ENCODE data around the gene ULBP2. TPM values are rescaled to one million over a fixed set of nuclear protein-coding genes. Genes with fewer than 3 reads are reported as not detected.

Gene ULBP2
- total and polyA plus RNA-seq, 2 of the 8 experiments (the other 6 are each of a cell fraction or from before 2014, with no cell fraction given), result 0.05 TPM; not detected in 1

- no peak overlapping the region for H3K18ac ChIP-seq (ENCODE audit: extremely low read depth, low read length)
- no peaks in the 10 kb centered on the region for H3K79me2 ChIP-seq (ENCODE audit: control insufficient read depth in 1 of 2, insufficient read depth in 2 of 2, low read length in 2 of 2)
- peaks cover 7% of the 10 kb centered on the region; the same call in 1 of the 2 replicates for H3K23me2 ChIP-seq (ENCODE audit: low read depth, low read length)
- no peak overlapping the region for H3K27ac ChIP-seq (ENCODE audit: low read depth, low read length)
- H3K56ac ChIP-seq (replicated peaks; ENCODE audit: insufficient read length, low read depth, low read length), result no peak overlapping the region
- H3K4me3 ChIP-seq (ENCODE audit: extremely low read depth in 1 of 4, insufficient read depth in 2 of 4, low read depth in 3 of 4, low read length in 4 of 4), result no peak overlapping the region
- peaks cover 0 to 6% (median 3%) of the 10 kb centered on the region in 4 experiments; a peak in 5 of 7 replicates for H3K4me1 ChIP-seq (replicated peaks in 1 of 4; ENCODE audit: control insufficient read depth in 3 of 4, insufficient read depth in 4 of 4, low read length in 3 of 4)
- DNase-seq (ENCODE audit: low read depth in 1 of 2, low spot score in 2 of 2), result no peak
- H3K4ac ChIP-seq (replicated peaks; ENCODE audit: insufficient read length, low read depth, low read length), result no peak overlapping the region
- no peak overlapping the region for H2BK12ac ChIP-seq (ENCODE audit: low read depth, low read length)
- no peak overlapping the region for H3K23ac ChIP-seq (ENCODE audit: insufficient read length)
- no peak overlapping the region for H4K91ac ChIP-seq (replicated peaks; ENCODE audit: insufficient read length, low read length)
- H2BK5ac ChIP-seq (ENCODE audit: low read depth, low read length), result no peak overlapping the region
- H3K27me3 ChIP-seq (replicated peaks in 1 of 4; ENCODE audit: control insufficient read depth in 3 of 4, extremely low read depth in 1 of 4, insufficient read depth in 3 of 4, low read length in 3 of 4), result peaks cover 49 to 66% (median 60%) of the 10 kb centered on the region in 4 experiments
- no peak overlapping the region for H3K14ac ChIP-seq (ENCODE audit: insufficient read length)
- WGBS, 2 experiments (ENCODE audit: extremely low coverage in 1 of 2, insufficient coverage in 1 of 2, insufficient read length in 1 of 2, insufficient replicate concordance in 2 of 2, low coverage in 1 of 2, low lambda C conversion rate in 2 of 2, missing lambda C conversion rate in 1 of 2), result 73% methylated on average over 2 of the region's 2 CpGs; no CpG with 5 or more reads in 1 of the 2 experiments
- no peak overlapping the region for H2BK20ac ChIP-seq (ENCODE audit: low read length)
- H3K9me3 ChIP-seq (ENCODE audit: insufficient read depth in 2 of 2, low read depth in 1 of 2, low read length in 1 of 2), result no peaks in the 10 kb centered on the region
- no peak overlapping the region for H4K8ac ChIP-seq (ENCODE audit: extremely low read depth, insufficient read depth, low read length)
- FAIRE-seq, result no peak
- H3K9ac ChIP-seq (replicated peaks in 1 of 4; ENCODE audit: extremely low read depth in 1 of 4, low read depth in 3 of 4, low read length in 3 of 4), result no peak overlapping the region
- no peak overlapping the region for H2BK15ac ChIP-seq (ENCODE audit: low read length)
- ChIA-PET CTCF (ENCODE audit: partially characterized antibody) (interaction anchor here (0.9 to 2.5 kb wide), 9 partner anchors 22 to 81 kb away, joined by 3 to 12 read pairs (median 4); no protein-coding TSS in a partner anchor), POLR2A (ENCODE audit: partially characterized antibody) (interaction anchor here (0.7 kb wide), 1 partner anchor 110 kb away, joined by 3 read pairs; no protein-coding TSS in a partner anchor)
- no peak overlapping the region for H4K5ac ChIP-seq (ENCODE audit: insufficient read length, low read depth, low read length)
- no peak overlapping the region for H3K4me2 ChIP-seq (ENCODE audit: insufficient read depth in 1 of 2, low read depth in 2 of 2, low read length in 2 of 2)
- H3K79me1 ChIP-seq (ENCODE audit: low read depth, low read length), result no peaks in the 10 kb centered on the region
- no peak overlapping the region for H2BK120ac ChIP-seq (replicated peaks; ENCODE audit: low read depth, low read length)
- H2AK5ac ChIP-seq (ENCODE audit: low read depth, low read length), result no peak overlapping the region
- no peak overlapping the region for H2AFZ ChIP-seq (ENCODE audit: low read length)
- peaks cover 6 to 11% of the 10 kb centered on the region in 2 experiments for H4K20me1 ChIP-seq (replicated peaks in 1 of 2; ENCODE audit: control insufficient read depth in 1 of 2, insufficient read depth in 2 of 2, low read length in 2 of 2)
- H3K36me3 ChIP-seq (ENCODE audit: control insufficient read depth in 2 of 4, insufficient read depth in 4 of 4, low read length in 3 of 4), result peaks cover 0 to 4% (median 0%) of the 10 kb centered on the region in 4 experiments; a peak in 1 of 8 replicates
- TF ChIP-seq ATF2 (IDR thresholded peaks at IDR 0.05; ENCODE audit: low read length), result no peak
- no peak for TF ChIP-seq SP1 (IDR thresholded peaks at IDR 0.05; ENCODE audit: low read depth, low read length)
- TF ChIP-seq, protein P1, sequence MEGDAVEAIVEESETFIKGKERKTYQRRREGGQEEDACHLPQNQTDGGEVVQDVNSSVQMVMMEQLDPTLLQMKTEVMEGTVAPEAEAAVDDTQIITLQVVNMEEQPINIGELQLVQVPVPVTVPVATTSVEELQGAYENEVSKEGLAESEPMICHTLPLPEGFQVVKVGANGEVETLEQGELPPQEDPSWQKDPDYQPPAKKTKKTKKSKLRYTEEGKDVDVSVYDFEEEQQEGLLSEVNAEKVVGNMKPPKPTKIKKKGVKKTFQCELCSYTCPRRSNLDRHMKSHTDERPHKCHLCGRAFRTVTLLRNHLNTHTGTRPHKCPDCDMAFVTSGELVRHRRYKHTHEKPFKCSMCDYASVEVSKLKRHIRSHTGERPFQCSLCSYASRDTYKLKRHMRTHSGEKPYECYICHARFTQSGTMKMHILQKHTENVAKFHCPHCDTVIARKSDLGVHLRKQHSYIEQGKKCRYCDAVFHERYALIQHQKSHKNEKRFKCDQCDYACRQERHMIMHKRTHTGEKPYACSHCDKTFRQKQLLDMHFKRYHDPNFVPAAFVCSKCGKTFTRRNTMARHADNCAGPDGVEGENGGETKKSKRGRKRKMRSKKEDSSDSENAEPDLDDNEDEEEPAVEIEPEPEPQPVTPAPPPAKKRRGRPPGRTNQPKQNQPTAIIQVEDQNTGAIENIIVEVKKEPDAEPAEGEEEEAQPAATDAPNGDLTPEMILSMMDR (IDR thresholded peaks at IDR 0.05; ENCODE audit: control extremely low read depth in 1 of 3, insufficient read depth in 1 of 3, low read depth in 1 of 3, low read length in 3 of 3), result no peak
- no peak for TF ChIP-seq SP2 (IDR thresholded peaks at IDR 0.05; ENCODE audit: low read length)
- no peak for TF ChIP-seq E2F6 (IDR thresholded peaks at IDR 0.05)
- no peak for TF ChIP-seq KDM1A (IDR thresholded peaks at IDR 0.05; ENCODE audit: borderline replicate concordance, low read length)
- no peak for TF ChIP-seq SIRT6 (IDR thresholded peaks at IDR 0.05; ENCODE audit: low read length)
- no peak for TF ChIP-seq TBP (IDR thresholded peaks at IDR 0.05; ENCODE audit: low read depth, low read length)
- TF ChIP-seq FOSL1 (IDR thresholded peaks at IDR 0.05; ENCODE audit: insufficient read depth, low read depth, low read length), result no peak
These were observed 6.1 kb upstream of the ULBP2 start for GRCh38 chr6:149935668-149936067.

Measured in H1 (cell line).